HG03432 (cell line): ENCODE results near the gene NEURL4.

ENCODE experiments used
- ATAC-seq: cut with Tn5 transposase; IDR thresholded peaks from one replicate; pipeline ENCODE4 v1.9.1; 2021; ENCODE audit warnings: mild to moderate bottlenecking, moderate library complexity; ENCODE audit not compliant: unreplicated experiment

NEURL4 gene

GRCh38 chr17:7306911-7307685 is 22.0 kb downstream of the NEURL4 start, which contains the start of gene EIF5A:
EIF5A (plus strand) TSS chr17:7307628; CDS start chr17:7309636, 2,008 bp downstream.
- peak; percentile 69 for ATAC-seq

GRCh38 chr17:7304179-7304578 is 25.0 kb downstream of the NEURL4 start:
- ATAC-seq = no peak

GRCh38 chr17:7296189-7296861 is 32.8 kb downstream of the NEURL4 start:
- ATAC-seq = peak; percentile 39

GRCh38 chr17:7295230-7296180 is 33.6 kb downstream of the NEURL4 start:
- no peak for ATAC-seq

- ATAC-seq = no peak
These were observed 34.5 kb downstream of the NEURL4 start, which contains the start of gene YBX2 for GRCh38 chr17:7294614-7295153. YBX2 (minus strand) TSS chr17:7294639; CDS start chr17:7294500, 139 bp downstream.

- no peak for ATAC-seq
These were observed 35.1 kb downstream of the NEURL4 start for GRCh38 chr17:7293816-7294613.

GRCh38 chr17:7293159-7293558 is 36.0 kb downstream of the NEURL4 start:
- no peak for ATAC-seq

GRCh38 chr17:7292729-7293128 is 36.4 kb downstream of the NEURL4 start:
- ATAC-seq = no peak

- no peak for ATAC-seq
These were observed 36.9 kb downstream of the NEURL4 start for GRCh38 chr17:7292194-7292593.

GRCh38 chr17:7290685-7291084 is 38.5 kb downstream of the NEURL4 start:
- no peak for ATAC-seq

GRCh38 chr17:7290166-7290565 is 39.0 kb downstream of the NEURL4 start:
- ATAC-seq = no peak

- no peak for ATAC-seq
These were observed 39.7 kb downstream of the NEURL4 start for GRCh38 chr17:7289256-7290032.

- ATAC-seq = no peak
These were observed 43.5 kb downstream of the NEURL4 start for GRCh38 chr17:7285679-7286078.

- ATAC-seq = no peak
These were observed 44.2 kb downstream of the NEURL4 start for GRCh38 chr17:7284911-7285310.

GRCh38 chr17:7283471-7284216 is 45.5 kb downstream of the NEURL4 start:
- no peak for ATAC-seq

- no peak for ATAC-seq
These were observed 46.3 kb downstream of the NEURL4 start for GRCh38 chr17:7282752-7283321.

GRCh38 chr17:7281953-7282751 is 47.0 kb downstream of the NEURL4 start:
- ATAC-seq = no peak
